Endothelial cell of hepatic sinusoid (primary cell): ENCODE results near the gene TMF1.

Experiments
- in situ Hi-C: cut with HindIII; loops from 2 replicates; pipeline ENCODE4 v1.10.0; 2017; ENCODE audit warnings: low sequenced_read_pairs

Gene TMF1

DNA sequence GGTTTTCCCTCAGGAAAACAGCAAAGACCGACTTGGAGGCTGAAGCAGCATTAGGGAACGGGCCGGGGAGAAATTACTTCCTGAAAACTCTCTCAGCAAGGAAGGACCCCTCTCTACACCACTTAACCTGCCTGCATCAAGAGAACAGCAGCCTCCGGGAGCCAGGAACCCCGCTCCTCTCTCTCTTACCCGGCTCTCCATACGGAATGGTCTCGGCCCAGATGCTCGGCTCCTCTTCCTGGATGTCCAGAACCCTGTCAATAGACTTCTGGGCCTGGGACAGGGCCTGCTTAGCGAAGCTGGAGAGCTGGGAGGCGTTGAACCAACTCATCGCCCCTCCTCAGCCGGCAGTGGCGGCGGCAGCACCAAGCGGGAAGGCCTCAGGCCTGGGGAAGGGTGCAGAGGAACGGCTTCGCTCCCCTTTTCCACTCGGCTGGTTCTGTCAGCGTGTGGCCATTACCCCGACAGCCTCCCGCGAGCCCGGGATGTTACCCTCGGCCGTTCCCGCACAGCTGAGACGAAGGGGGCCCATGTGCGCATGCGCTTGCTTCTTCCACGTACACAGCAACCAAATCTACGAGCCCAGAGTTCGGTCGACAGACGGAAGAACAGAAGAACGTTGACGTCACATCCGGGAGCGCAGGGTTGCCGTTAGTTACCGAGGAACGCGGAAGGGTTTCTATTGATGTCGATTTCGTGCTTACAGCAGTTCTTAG, at the start of gene TMF1:
Gene TMF1, minus strand, starts transcription at position 578 of the 716 bp plus-strand sequence. Its CDS starts 247 bp downstream, at position 331.
- in situ Hi-C loops, result no loop called here

GRCh38 chr3:69099576-69099975, 47.4 kb upstream of the TMF1 start:
- in situ Hi-C loops, result no loop called here

DNA sequence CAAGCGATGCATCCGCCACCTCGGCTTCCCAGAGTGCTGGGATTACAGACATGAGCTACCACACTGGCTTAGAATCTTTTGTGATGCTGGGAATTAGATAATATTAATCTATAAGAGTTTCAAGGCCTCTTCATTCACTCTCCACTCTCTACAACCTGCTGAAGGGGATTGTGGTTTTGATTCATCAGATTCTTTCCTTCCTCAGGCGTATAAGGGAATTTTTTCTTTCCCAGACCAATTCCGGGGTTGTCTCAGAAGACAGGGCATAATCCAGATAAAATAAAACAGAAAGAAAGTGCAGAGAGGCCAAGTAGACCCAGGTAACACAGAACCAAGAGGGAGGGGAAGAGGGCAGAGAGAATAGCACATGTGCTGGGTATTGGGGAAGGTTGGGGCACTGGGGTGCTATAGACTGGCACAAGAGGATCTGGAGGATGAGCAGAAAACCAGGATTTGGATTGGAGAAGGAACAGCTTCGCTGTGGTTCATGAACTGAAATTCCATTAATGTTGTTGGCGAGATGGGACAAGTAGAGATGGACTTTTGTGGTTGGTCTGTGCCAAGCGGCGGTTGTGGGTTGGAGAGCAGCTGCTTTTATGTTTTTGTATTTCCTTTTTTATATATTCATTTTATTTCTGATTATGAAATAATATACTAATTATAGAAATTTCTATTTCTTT, 45.4 kb upstream of the TMF1 start:
- in situ Hi-C loops, result no loop called here

DNA sequence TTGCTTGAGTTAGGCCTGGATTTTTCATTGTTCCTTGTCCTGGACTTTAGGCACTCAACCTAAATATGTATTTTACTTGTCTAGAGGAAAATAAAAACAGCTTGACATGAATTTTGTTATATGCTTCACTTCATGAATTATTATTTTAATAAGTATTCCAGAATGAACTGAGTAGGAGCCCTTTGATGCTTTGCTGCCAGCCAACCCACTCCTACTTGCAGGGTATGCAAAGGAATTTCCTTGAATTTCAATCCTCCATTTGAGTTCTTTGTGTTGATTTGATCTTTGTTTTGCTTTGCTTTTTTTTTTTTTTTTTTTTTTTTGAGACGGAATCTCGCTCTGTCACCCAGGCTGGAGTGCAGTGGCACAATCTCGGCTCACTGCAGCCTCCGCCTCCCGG, 44.2 kb upstream of the TMF1 start:
- in situ Hi-C loops, result no loop called here

DNA sequence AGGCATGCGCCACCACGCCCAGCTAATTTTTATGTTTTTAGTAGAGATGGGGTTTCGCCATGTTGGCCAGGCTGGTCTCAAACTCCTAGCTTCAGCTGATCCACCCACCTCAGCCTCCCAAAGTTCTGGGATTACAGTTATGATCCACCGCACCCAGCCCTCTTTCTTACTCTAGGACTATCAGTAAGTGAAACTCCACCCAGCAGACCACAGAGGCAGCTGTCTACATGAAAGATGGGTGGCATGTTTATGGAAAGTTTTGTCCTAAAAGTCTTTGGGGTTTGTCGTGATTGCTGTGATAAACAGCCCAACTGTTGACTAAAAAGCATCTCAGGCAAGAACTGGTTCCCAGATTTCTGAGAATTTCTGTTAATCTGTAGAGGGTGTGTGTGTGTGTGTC, 43.5 kb upstream of the TMF1 start:
- in situ Hi-C loops, result no loop called here

GRCh38 chr3:69094467-69095205, 42.5 kb upstream of the TMF1 start:
- in situ Hi-C loops, result no loop called here

- in situ Hi-C loops, result no loop called here
Measured at GRCh38 chr3:69092030-69092516, 39.9 kb upstream of the TMF1 start.

- in situ Hi-C loops, result no loop called here
Measured at GRCh38 chr3:69091389-69092029, 39.4 kb upstream of the TMF1 start.

DNA sequence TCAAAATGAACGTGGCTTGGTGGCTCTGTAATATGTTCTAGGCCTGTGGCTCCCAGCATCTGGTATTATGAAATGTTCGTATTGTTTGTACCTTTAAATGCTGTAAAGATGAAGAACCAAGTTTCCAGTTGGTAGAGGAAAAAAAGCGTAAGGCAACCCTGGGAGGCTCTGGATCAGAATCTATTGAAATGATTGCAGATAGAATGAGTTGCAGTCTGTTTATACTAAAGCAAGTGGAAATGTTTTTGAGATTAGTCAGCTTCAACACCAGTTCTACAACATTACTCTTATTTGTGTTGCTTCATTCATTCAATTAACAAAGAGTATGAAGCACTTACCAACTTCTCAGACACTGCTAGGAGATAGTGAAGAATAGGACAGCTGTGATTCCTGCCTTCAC, 37.9 kb upstream of the TMF1 start:
- in situ Hi-C loops, result no loop called here

DNA sequence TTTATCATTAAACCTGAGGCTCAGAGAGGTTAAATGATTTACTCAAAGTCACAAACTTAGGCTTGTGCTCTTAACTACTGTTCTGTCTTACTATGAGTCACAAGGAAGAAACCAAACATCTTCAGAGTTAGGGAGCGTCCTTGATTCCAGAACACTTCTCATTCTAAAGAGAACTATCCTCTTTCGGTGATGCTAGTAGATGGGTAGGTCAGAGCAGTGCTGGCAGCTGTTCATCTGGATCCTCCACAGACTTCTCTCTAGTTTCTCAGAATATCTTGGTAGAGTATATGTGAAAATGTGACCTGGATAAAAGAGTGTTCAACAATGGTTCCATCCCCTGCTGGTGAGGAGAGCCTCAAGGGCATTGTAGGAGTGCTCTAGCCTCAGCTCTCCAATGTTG, 35.9 kb upstream of the TMF1 start:
- in situ Hi-C loops, result no loop called here

GRCh38 chr3:69087030-69087791, 35.1 kb upstream of the TMF1 start:
- in situ Hi-C loops, result no loop called here

GRCh38 chr3:69085833-69086722, 33.9 kb upstream of the TMF1 start:
- in situ Hi-C loops, result no loop called here

DNA sequence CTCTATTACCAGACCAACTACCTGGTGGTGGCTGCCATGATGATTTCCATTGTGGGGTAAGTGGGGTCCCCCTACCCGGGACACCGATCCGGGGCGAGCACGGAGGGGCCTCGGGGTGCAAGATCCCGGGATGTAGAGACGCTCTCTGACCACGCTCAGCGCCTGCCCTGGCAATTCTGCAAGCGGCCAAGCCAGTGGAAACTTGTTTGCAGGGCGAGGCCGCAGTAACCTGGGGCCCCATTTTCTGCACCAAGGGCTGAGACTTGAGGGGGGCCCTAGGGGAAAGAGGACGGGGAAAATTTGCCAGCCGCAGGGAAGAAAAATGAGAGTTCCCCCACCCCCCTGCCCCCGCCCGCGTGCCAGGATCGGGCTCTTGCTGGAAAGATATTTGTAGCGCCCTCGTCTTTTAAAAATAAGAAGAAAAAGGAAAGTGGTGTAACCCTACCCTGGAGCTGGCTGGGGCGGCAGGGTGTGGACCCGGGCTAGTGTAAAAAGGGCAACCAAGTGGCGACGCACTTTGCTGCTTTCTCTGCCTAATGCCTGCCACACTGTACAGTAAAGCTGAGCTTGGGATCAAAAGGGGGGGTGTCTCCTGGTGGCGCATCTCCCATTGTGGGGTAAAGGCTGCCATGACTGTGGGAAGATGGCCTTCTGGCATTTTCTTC, 33.2 kb upstream of the TMF1 start:
- in situ Hi-C loops, result no loop called here

DNA sequence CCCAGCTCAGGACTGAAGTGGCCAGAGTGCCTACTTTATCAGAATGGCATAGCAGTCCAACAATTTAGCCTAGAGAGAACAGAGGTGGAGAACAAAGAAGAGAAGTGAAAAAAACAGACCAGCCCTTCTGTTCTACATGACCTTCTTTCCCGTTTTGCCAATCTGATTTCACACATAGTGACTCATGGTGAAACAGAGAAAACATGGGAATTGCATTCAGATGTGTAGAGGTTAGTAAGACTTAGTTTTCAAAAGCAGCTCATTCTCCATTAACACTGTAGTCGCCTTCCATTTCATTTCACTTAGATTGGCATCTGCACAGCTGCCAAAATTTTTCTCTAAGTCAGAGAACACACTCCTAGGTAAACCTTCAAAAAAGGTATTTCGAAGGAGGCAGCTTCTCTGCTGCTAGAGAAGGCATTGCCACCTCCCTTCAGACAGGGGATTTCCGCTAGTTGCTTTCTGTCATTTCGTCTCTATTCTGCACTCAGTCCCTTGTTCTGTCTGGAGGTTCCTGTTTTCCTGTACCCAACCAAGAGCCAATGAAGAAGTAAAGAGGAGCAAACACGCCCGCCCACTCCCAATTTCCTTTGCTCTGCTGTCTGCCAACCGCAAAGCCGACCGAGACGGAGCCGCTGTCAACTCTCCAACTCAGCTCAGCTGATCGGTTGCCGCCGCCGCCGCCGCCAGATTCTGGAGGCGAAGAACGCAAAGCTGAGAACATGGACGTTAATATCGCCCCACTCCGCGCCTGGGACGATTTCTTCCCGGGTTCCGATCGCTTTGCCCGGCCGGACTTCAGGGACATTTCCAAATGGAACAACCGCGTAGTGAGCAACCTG, 32.4 kb upstream of the TMF1 start, which contains the start of gene ARL6IP5:
Gene ARL6IP5, plus strand, starts transcription at position 612 of the 842 bp plus-strand sequence. Its CDS starts 111 bp downstream, at position 723.
- in situ Hi-C loops, result loop anchor here (5.0 kb wide), 1 partner anchor 67 kb away; no protein-coding TSS in a partner anchor

- in situ Hi-C loops, result loop anchor here (5.0 kb wide), 1 partner anchor 66 kb away; no protein-coding TSS in a partner anchor
Measured at GRCh38 chr3:69082805-69083204, 30.7 kb upstream of the TMF1 start.

- in situ Hi-C loops, result loop anchor here (5.0 kb wide), 1 partner anchor 65 kb away; no protein-coding TSS in a partner anchor
Measured at GRCh38 chr3:69082361-69082760, 30.2 kb upstream of the TMF1 start.

- in situ Hi-C loops, result loop anchor here (5.0 kb wide), 1 partner anchor 64 kb away; no protein-coding TSS in a partner anchor
Measured at GRCh38 chr3:69081583-69082262, 29.6 kb upstream of the TMF1 start.
